COR-L47 (cell line): ENCODE results near the gene ORM2.
"Not testable (repeated sequence)": the region's sequence is repeated elsewhere in the genome, so short reads cannot be mapped to it uniquely, and the experiment has no call there.

Experiments used
- DNase-seq: peaks from one replicate; lab custom pipeline; 2025; lab: John Stamatoyannopoulos, UW

Gene ORM2

GRCh38 chr9:114314881-114315722 lies 14.6 kb upstream of the ORM2 start:
- DNase-seq: no peak

GRCh38 chr9:114315723-114316363 lies 13.8 kb upstream of the ORM2 start:
- no peak for DNase-seq

GRCh38 chr9:114316605-114317230 lies 13.0 kb upstream of the ORM2 start:
- no peak for DNase-seq

- DNase-seq: no peak
Measured at GRCh38 chr9:114317665-114318357, 11.9 kb upstream of the ORM2 start.

GRCh38 chr9:114318416-114318815 lies 11.3 kb upstream of the ORM2 start:
- DNase-seq: no peak

GRCh38 chr9:114319147-114319546 lies 10.5 kb upstream of the ORM2 start:
- DNase-seq: no peak

- not testable (repeated sequence) for DNase-seq
Measured at GRCh38 chr9:114320710-114321109, 9.0 kb upstream of the ORM2 start.

GRCh38 chr9:114321759-114322158 lies 7.9 kb upstream of the ORM2 start:
- no peak for DNase-seq

GRCh38 chr9:114322160-114322818 lies 7.4 kb upstream of the ORM2 start:
- DNase-seq: not testable (repeated sequence)

GRCh38 chr9:114322831-114323531 lies 6.7 kb upstream of the ORM2 start, which contains the start of gene ORM1:
ORM1 (plus strand) TSS chr9:114323098; CDS start chr9:114323134, 36 bp downstream.
- DNase-seq: not testable (repeated sequence)

- not testable (repeated sequence) for DNase-seq
Measured at GRCh38 chr9:114323849-114324248, 5.8 kb upstream of the ORM2 start.

- DNase-seq: no peak
Measured at GRCh38 chr9:114324492-114324891, 5.2 kb upstream of the ORM2 start.

GRCh38 chr9:114324965-114325364 lies 4.7 kb upstream of the ORM2 start:
- DNase-seq: not testable (repeated sequence)

GRCh38 chr9:114325684-114326254 lies 3.9 kb upstream of the ORM2 start:
- not testable (repeated sequence) for DNase-seq

- DNase-seq: no peak
Measured at GRCh38 chr9:114327749-114328148, 1.9 kb upstream of the ORM2 start.

GRCh38 chr9:114328357-114328820 lies 1.3 kb upstream of the ORM2 start:
- not testable (repeated sequence) for DNase-seq

- not testable (repeated sequence) for DNase-seq
Measured at GRCh38 chr9:114328937-114329624, 588 bp upstream of the ORM2 start.

- no peak for DNase-seq
Measured at GRCh38 chr9:114330636-114331035, 967 bp downstream of the ORM2 start.

- DNase-seq: not testable (repeated sequence)
Measured at GRCh38 chr9:114331229-114332195, 1.8 kb downstream of the ORM2 start.
